Measurements from ENCODE around the gene AKR1C2. TPM values are rescaled to one million over a fixed set of nuclear protein-coding genes. Genes with fewer than 3 reads are reported as not detected.
"Not testable (repeated sequence)": the region's sequence is repeated elsewhere in the genome, so short reads cannot be mapped to it uniquely, and the experiment has no call there.

The AKR1C2 gene
- total RNA-seq, 1 donor from 2014 or later, result 17.5 TPM

DNA sequence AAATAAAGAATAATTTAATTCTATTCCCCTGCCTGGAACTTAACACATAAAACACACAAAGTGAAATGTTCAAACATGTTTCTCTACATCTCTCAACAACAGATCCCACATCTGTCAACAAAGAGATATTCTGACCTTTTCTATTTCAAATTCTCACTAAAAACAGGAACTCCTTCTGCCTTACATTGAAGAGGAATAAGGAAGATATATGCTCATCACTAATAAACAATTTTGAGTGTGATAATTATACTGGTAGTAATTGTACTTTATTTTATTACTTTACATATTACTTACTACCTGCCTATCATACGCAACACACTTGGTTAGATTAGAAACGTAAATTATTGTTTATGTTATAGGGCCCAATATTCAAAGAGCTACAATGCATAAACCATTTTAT lies 13.4 kb downstream of the AKR1C2 start:
- DNase-seq, result no peak
- Histone ChIP-seq H3K4me3 (no peak overlapping the region), H3K4me1 (peaks cover 3% of the 10 kb centered on the region), H3K36me3 (peaks cover 4% of the 10 kb centered on the region), H3K27me3 (ENCODE audit: low read depth) (no peaks in the 10 kb centered on the region), H3K27ac (replicated peaks) (no peak overlapping the region), H3K9me3 (replicated peaks) (no peaks in the 10 kb centered on the region)
- intact Hi-C loops (cut with micrococcal nuclease), result no loop called here
- TF ChIP-seq, protein P1, sequence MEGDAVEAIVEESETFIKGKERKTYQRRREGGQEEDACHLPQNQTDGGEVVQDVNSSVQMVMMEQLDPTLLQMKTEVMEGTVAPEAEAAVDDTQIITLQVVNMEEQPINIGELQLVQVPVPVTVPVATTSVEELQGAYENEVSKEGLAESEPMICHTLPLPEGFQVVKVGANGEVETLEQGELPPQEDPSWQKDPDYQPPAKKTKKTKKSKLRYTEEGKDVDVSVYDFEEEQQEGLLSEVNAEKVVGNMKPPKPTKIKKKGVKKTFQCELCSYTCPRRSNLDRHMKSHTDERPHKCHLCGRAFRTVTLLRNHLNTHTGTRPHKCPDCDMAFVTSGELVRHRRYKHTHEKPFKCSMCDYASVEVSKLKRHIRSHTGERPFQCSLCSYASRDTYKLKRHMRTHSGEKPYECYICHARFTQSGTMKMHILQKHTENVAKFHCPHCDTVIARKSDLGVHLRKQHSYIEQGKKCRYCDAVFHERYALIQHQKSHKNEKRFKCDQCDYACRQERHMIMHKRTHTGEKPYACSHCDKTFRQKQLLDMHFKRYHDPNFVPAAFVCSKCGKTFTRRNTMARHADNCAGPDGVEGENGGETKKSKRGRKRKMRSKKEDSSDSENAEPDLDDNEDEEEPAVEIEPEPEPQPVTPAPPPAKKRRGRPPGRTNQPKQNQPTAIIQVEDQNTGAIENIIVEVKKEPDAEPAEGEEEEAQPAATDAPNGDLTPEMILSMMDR (IDR thresholded peaks at IDR 0.05; ENCODE audit: borderline replicate concordance), result no peak

GRCh38 chr10:4988000-4988641 lies 15.5 kb downstream of the AKR1C2 start:
- intact Hi-C loops (cut with micrococcal nuclease); H3K27me3 ChIP-seq (ENCODE audit: low read depth); H3K36me3 ChIP-seq; H3K4me3 ChIP-seq; H3K4me1 ChIP-seq; DNase-seq; H3K27ac ChIP-seq (replicated peaks); H3K9me3 ChIP-seq (replicated peaks): not testable (repeated sequence)

- intact Hi-C loops (cut with micrococcal nuclease), result no loop called here
- Histone ChIP-seq H3K27ac (replicated peaks) (peak overlapping the region; percentile 51), H3K36me3 (no peaks in the 10 kb centered on the region), H3K4me3 (no peak overlapping the region), H3K9me3 (replicated peaks) (no peaks in the 10 kb centered on the region), H3K27me3 (ENCODE audit: low read depth) (no peaks in the 10 kb centered on the region), H3K4me1 (peaks cover 13% of the 10 kb centered on the region)
- DNase-seq, result no peak
- TF ChIP-seq, protein P1 (IDR thresholded peaks at IDR 0.05; ENCODE audit: borderline replicate concordance), result peak; percentile 16
Measured at GRCh38 chr10:4984971-4985594, 18.6 kb downstream of the AKR1C2 start.

- intact Hi-C loops (cut with micrococcal nuclease), result no loop called here
- H3K36me3 ChIP-seq, result no peaks in the 10 kb centered on the region
- H3K4me1 ChIP-seq, result peaks cover 13% of the 10 kb centered on the region
- DNase-seq, result no peak
- no peaks in the 10 kb centered on the region for H3K9me3 ChIP-seq (replicated peaks)
- no peaks in the 10 kb centered on the region for H3K27me3 ChIP-seq (ENCODE audit: low read depth)
- H3K4me3 ChIP-seq, result no peak overlapping the region
- TF ChIP-seq, protein P1 (IDR thresholded peaks at IDR 0.05; ENCODE audit: borderline replicate concordance), result no peak
- H3K27ac ChIP-seq (replicated peaks), result no peak overlapping the region
Measured at GRCh38 chr10:4984223-4984622, 19.4 kb downstream of the AKR1C2 start.

- Histone ChIP-seq H3K36me3 (peaks cover 3% of the 10 kb centered on the region), H3K27ac (replicated peaks) (no peak overlapping the region), H3K4me1 (peaks cover 13% of the 10 kb centered on the region), H3K27me3 (ENCODE audit: low read depth) (no peaks in the 10 kb centered on the region), H3K9me3 (replicated peaks) (no peaks in the 10 kb centered on the region), H3K4me3 (no peak overlapping the region)
- intact Hi-C loops (cut with micrococcal nuclease), result no loop called here
- TF ChIP-seq, protein P1 (IDR thresholded peaks at IDR 0.05; ENCODE audit: borderline replicate concordance), result no peak
- DNase-seq, result no peak
Measured at GRCh38 chr10:4983615-4984216, 19.9 kb downstream of the AKR1C2 start.

- intact Hi-C loops (cut with micrococcal nuclease), result no loop called here
- Histone ChIP-seq H3K27ac (replicated peaks) (no peak overlapping the region), H3K4me1 (peaks cover 13% of the 10 kb centered on the region), H3K27me3 (ENCODE audit: low read depth) (no peaks in the 10 kb centered on the region), H3K36me3 (peaks cover 5% of the 10 kb centered on the region), H3K9me3 (replicated peaks) (no peaks in the 10 kb centered on the region), H3K4me3 (no peak overlapping the region)
- no peak for DNase-seq
- TF ChIP-seq, protein P1 (IDR thresholded peaks at IDR 0.05; ENCODE audit: borderline replicate concordance), result no peak
Measured at GRCh38 chr10:4982764-4983226, 20.9 kb downstream of the AKR1C2 start.
